ENCODE data around the gene CEP120. TPM values are rescaled to one million over a fixed set of nuclear protein-coding genes. Genes with fewer than 3 reads are reported as not detected.

Gene CEP120
- total and polyA plus RNA-seq, 4 experiments from 2014 or later, result 18.8 to 70.1 (median 50.5) TPM

- Mint-ChIP-seq H3K36me3 (no peaks in the 10 kb centered on the region), H3K27ac (no peak overlapping the region), H3K27me3 (peaks cover 0 to 6% of the 10 kb centered on the region in 2 donors), H3K9me3 (peaks cover 0 to 10% (median under 1%) of the 10 kb centered on the region in 8 donors), H3K4me3 (no peak overlapping the region), H3K4me1 (peaks cover 0 to 4% (median 0%) of the 10 kb centered on the region in 4 donors)
- intact Hi-C loops (cut with micrococcal nuclease), result no loop called here
- H3K27ac ChIP-seq (ENCODE audit: low read depth, low read length), result no peak overlapping the region
- H3K4me3 ChIP-seq (ENCODE audit: low read length in 2 of 2), result no peak overlapping the region
- H3K9me3 ChIP-seq (ENCODE audit: control insufficient read depth in 1 of 2, low read length in 2 of 2), result no peaks in the 10 kb centered on the region
- H3K27me3 ChIP-seq (ENCODE audit: insufficient read depth, low read length), result no peaks in the 10 kb centered on the region
- ChIA-PET POLR2A (ENCODE audit: partially characterized antibody) (no interaction called here), CTCF (ENCODE audit: partially characterized antibody) (no interaction called here)
- no peaks in the 10 kb centered on the region for H3K36me3 ChIP-seq (ENCODE audit: insufficient read depth, low read length)
- DNase-seq, result no peak
- H3K4me1 ChIP-seq (ENCODE audit: insufficient read depth, low read length), result no peaks in the 10 kb centered on the region
These were observed 118.4 kb downstream of the CEP120 start for GRCh38 chr5:123304777-123305316.

GRCh38 chr5:123303802-123304201, 119.4 kb downstream of the CEP120 start:
- intact Hi-C loops (cut with micrococcal nuclease), result no loop called here
- Histone ChIP-seq H3K4me1 (ENCODE audit: insufficient read depth, low read length) (no peaks in the 10 kb centered on the region), H3K4me3 (ENCODE audit: low read length in 2 of 2) (no peak overlapping the region), H3K36me3 (ENCODE audit: insufficient read depth, low read length) (no peaks in the 10 kb centered on the region), H3K27me3 (ENCODE audit: insufficient read depth, low read length) (no peaks in the 10 kb centered on the region), H3K9me3 (ENCODE audit: control insufficient read depth in 1 of 2, low read length in 2 of 2) (no peaks in the 10 kb centered on the region), H3K27ac (ENCODE audit: low read depth, low read length) (no peak overlapping the region)
- no peak for DNase-seq
- Mint-ChIP-seq H3K27me3 (peaks cover 0 to 9% of the 10 kb centered on the region in 2 donors), H3K27ac (no peak overlapping the region), H3K4me3 (no peak overlapping the region), H3K4me1 (peaks cover 0 to 4% (median 0%) of the 10 kb centered on the region in 4 donors), H3K36me3 (no peaks in the 10 kb centered on the region), H3K9me3 (peaks cover 0 to 20% (median 4%) of the 10 kb centered on the region in 8 donors)
- ChIA-PET POLR2A (ENCODE audit: partially characterized antibody) (no interaction called here), CTCF (ENCODE audit: partially characterized antibody) (no interaction called here)

- CTCF ChIA-PET (ENCODE audit: partially characterized antibody), result no interaction called here
- peaks cover 0 to 20% (median 4%) of the 10 kb centered on the region in 8 donors for H3K9me3 Mint-ChIP-seq
These were observed 122.9 kb downstream of the CEP120 start for GRCh38 chr5:123300266-123300665.

GRCh38 chr5:123299136-123299535, 124.1 kb downstream of the CEP120 start:
- Histone ChIP-seq H3K36me3 (ENCODE audit: insufficient read depth, low read length) (no peaks in the 10 kb centered on the region), H3K9me3 (ENCODE audit: control insufficient read depth in 1 of 2, low read length in 2 of 2) (no peaks in the 10 kb centered on the region), H3K4me3 (ENCODE audit: low read length in 2 of 2) (no peak overlapping the region), H3K27ac (ENCODE audit: low read depth, low read length) (no peak overlapping the region), H3K4me1 (ENCODE audit: insufficient read depth, low read length) (no peaks in the 10 kb centered on the region), H3K27me3 (ENCODE audit: insufficient read depth, low read length) (no peaks in the 10 kb centered on the region)
- no peaks in the 10 kb centered on the region for H3K36me3 Mint-ChIP-seq
- no peak overlapping the region for H3K27ac Mint-ChIP-seq
- ChIA-PET CTCF (ENCODE audit: partially characterized antibody) (no interaction called here), POLR2A (ENCODE audit: partially characterized antibody) (no interaction called here)
- peaks cover 0 to 6% of the 10 kb centered on the region in 2 donors for H3K27me3 Mint-ChIP-seq
- H3K9me3 Mint-ChIP-seq, result peaks cover 0 to 20% (median 4%) of the 10 kb centered on the region in 8 donors
- intact Hi-C loops (cut with micrococcal nuclease), result no loop called here
- H3K4me3 Mint-ChIP-seq, result no peak overlapping the region
- DNase-seq, result no peak
- H3K4me1 Mint-ChIP-seq, result no peaks in the 10 kb centered on the region

More at GRCh38 chr5:123300266-123300665, 122.9 kb downstream of the CEP120 start:
- Histone ChIP-seq H3K4me3 (ENCODE audit: low read length in 2 of 2) (no peak overlapping the region), H3K4me1 (ENCODE audit: insufficient read depth, low read length) (no peaks in the 10 kb centered on the region), H3K27me3 (ENCODE audit: insufficient read depth, low read length) (no peaks in the 10 kb centered on the region), H3K27ac (ENCODE audit: low read depth, low read length) (no peak overlapping the region), H3K36me3 (ENCODE audit: insufficient read depth, low read length) (no peaks in the 10 kb centered on the region), H3K9me3 (ENCODE audit: control insufficient read depth in 1 of 2, low read length in 2 of 2) (no peaks in the 10 kb centered on the region)
- H3K36me3 Mint-ChIP-seq, result no peaks in the 10 kb centered on the region
- POLR2A ChIA-PET (ENCODE audit: partially characterized antibody), result no interaction called here
- H3K4me1 Mint-ChIP-seq, result peaks cover 0 to 4% (median 0%) of the 10 kb centered on the region in 4 donors
- intact Hi-C loops (cut with micrococcal nuclease), result no loop called here
- no peak for DNase-seq
- H3K27ac Mint-ChIP-seq, result no peak overlapping the region
- peaks cover 0 to 8% of the 10 kb centered on the region in 2 donors for H3K27me3 Mint-ChIP-seq
- H3K4me3 Mint-ChIP-seq, result no peak overlapping the region

GRCh38 chr5:123298335-123299030, 124.7 kb downstream of the CEP120 start:
- intact Hi-C loops (cut with micrococcal nuclease), result no loop called here
- Mint-ChIP-seq H3K4me3 (no peak overlapping the region), H3K27me3 (peaks cover 0 to 6% of the 10 kb centered on the region in 2 donors), H3K9me3 (peaks cover 0 to 20% (median 4%) of the 10 kb centered on the region in 8 donors), H3K27ac (no peak overlapping the region), H3K4me1 (no peaks in the 10 kb centered on the region), H3K36me3 (no peaks in the 10 kb centered on the region)
- no peak overlapping the region for H3K27ac ChIP-seq (ENCODE audit: low read depth, low read length)
- CTCF ChIA-PET (ENCODE audit: partially characterized antibody), result no interaction called here
- no peaks in the 10 kb centered on the region for H3K36me3 ChIP-seq (ENCODE audit: insufficient read depth, low read length)
- no peak overlapping the region for H3K4me3 ChIP-seq (ENCODE audit: low read length in 2 of 2)
- H3K9me3 ChIP-seq (ENCODE audit: control insufficient read depth in 1 of 2, low read length in 2 of 2), result no peaks in the 10 kb centered on the region
- no peaks in the 10 kb centered on the region for H3K4me1 ChIP-seq (ENCODE audit: insufficient read depth, low read length)
- POLR2A ChIA-PET (ENCODE audit: partially characterized antibody), result no interaction called here
- no peaks in the 10 kb centered on the region for H3K27me3 ChIP-seq (ENCODE audit: insufficient read depth, low read length)
- DNase-seq, result no peak

- Mint-ChIP-seq H3K4me3 (no peak overlapping the region), H3K27me3 (peaks cover 0 to 6% of the 10 kb centered on the region in 2 donors), H3K36me3 (no peaks in the 10 kb centered on the region), H3K4me1 (no peaks in the 10 kb centered on the region), H3K9me3 (peaks cover 0 to 20% (median 5%) of the 10 kb centered on the region in 8 donors), H3K27ac (no peak overlapping the region)
- no peak for DNase-seq
- Histone ChIP-seq H3K4me1 (ENCODE audit: insufficient read depth, low read length) (no peaks in the 10 kb centered on the region), H3K27ac (ENCODE audit: low read depth, low read length) (no peak overlapping the region), H3K36me3 (ENCODE audit: insufficient read depth, low read length) (no peaks in the 10 kb centered on the region), H3K9me3 (ENCODE audit: control insufficient read depth in 1 of 2, low read length in 2 of 2) (no peaks in the 10 kb centered on the region), H3K27me3 (ENCODE audit: insufficient read depth, low read length) (no peaks in the 10 kb centered on the region), H3K4me3 (ENCODE audit: low read length in 2 of 2) (no peak overlapping the region)
- ChIA-PET POLR2A (ENCODE audit: partially characterized antibody) (no interaction called here), CTCF (ENCODE audit: partially characterized antibody) (no interaction called here)
- intact Hi-C loops (cut with micrococcal nuclease), result no loop called here
These were observed 125.3 kb downstream of the CEP120 start for GRCh38 chr5:123297866-123298265.

- no peak overlapping the region for H3K4me3 Mint-ChIP-seq
- Histone ChIP-seq H3K9me3 (ENCODE audit: control insufficient read depth in 1 of 2, low read length in 2 of 2) (no peaks in the 10 kb centered on the region), H3K27ac (ENCODE audit: low read depth, low read length) (no peak overlapping the region), H3K27me3 (ENCODE audit: insufficient read depth, low read length) (no peaks in the 10 kb centered on the region), H3K36me3 (ENCODE audit: insufficient read depth, low read length) (no peaks in the 10 kb centered on the region), H3K4me1 (ENCODE audit: insufficient read depth, low read length) (no peaks in the 10 kb centered on the region), H3K4me3 (ENCODE audit: low read length in 2 of 2) (no peak overlapping the region)
- peaks cover 0 to 6% of the 10 kb centered on the region in 2 donors for H3K27me3 Mint-ChIP-seq
- POLR2A ChIA-PET (ENCODE audit: partially characterized antibody), result no interaction called here
- H3K27ac Mint-ChIP-seq, result no peak overlapping the region
- DNase-seq, result no peak
- H3K9me3 Mint-ChIP-seq, result peaks cover 0 to 20% (median 5%) of the 10 kb centered on the region in 8 donors
- no peaks in the 10 kb centered on the region for H3K36me3 Mint-ChIP-seq
- CTCF ChIA-PET (ENCODE audit: partially characterized antibody), result no interaction called here
- intact Hi-C loops (cut with micrococcal nuclease), result no loop called here
- no peaks in the 10 kb centered on the region for H3K4me1 Mint-ChIP-seq
These were observed 125.9 kb downstream of the CEP120 start for GRCh38 chr5:123297198-123297831.
